ENCODE measurements around the gene BGN.

GRCh38 chrX:153456704-153457103, 38.1 kb upstream of the BGN start:
- TF ChIP-seq, protein P1, sequence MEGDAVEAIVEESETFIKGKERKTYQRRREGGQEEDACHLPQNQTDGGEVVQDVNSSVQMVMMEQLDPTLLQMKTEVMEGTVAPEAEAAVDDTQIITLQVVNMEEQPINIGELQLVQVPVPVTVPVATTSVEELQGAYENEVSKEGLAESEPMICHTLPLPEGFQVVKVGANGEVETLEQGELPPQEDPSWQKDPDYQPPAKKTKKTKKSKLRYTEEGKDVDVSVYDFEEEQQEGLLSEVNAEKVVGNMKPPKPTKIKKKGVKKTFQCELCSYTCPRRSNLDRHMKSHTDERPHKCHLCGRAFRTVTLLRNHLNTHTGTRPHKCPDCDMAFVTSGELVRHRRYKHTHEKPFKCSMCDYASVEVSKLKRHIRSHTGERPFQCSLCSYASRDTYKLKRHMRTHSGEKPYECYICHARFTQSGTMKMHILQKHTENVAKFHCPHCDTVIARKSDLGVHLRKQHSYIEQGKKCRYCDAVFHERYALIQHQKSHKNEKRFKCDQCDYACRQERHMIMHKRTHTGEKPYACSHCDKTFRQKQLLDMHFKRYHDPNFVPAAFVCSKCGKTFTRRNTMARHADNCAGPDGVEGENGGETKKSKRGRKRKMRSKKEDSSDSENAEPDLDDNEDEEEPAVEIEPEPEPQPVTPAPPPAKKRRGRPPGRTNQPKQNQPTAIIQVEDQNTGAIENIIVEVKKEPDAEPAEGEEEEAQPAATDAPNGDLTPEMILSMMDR (IDR thresholded peaks at IDR 0.05): no peak
- no peak for TF ChIP-seq ZFX (IDR thresholded peaks at IDR 0.05; ENCODE audit: borderline replicate concordance)
